HG03045 (cell line): ENCODE data around the gene SATB2.

Source experiments
- ATAC-seq: cut with Tn5 transposase; IDR thresholded peaks from one replicate; pipeline ENCODE4 v1.9.1; 2021; ENCODE audit warnings: mild to moderate bottlenecking, moderate library complexity; ENCODE audit not compliant: unreplicated experiment

The SATB2 gene

GRCh38 chr2:199273042-199273511 is 184.7 kb downstream of the SATB2 start:
- no peak for ATAC-seq

- no peak for ATAC-seq
Observed at GRCh38 chr2:199261936-199262335, 195.8 kb downstream of the SATB2 start.

- no peak for ATAC-seq
Observed at GRCh38 chr2:199261239-199261638, 196.5 kb downstream of the SATB2 start.

- ATAC-seq = no peak
Observed at GRCh38 chr2:199259671-199260070, 198.1 kb downstream of the SATB2 start.

DNA sequence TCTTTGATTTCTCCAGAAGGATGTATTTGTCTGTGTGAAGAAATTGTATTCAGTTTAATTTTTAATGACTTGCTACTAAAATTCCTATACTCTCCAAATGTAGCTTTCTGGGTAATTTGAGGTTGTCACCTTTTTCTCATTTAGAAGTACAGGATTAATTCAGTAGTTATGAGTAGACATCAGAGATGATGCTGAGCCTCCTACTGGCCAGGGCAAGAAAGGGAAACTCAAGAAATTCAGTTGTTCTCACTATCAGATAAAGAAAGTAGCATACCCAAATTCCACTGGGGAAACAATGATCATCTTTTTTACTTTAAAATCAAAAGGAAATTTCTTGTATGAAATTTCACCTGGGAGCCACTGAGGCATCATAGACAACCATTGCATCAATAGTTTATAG is 199.4 kb downstream of the SATB2 start:
- ATAC-seq = no peak

GRCh38 chr2:199257261-199258224 is 200.2 kb downstream of the SATB2 start:
- no peak for ATAC-seq

DNA sequence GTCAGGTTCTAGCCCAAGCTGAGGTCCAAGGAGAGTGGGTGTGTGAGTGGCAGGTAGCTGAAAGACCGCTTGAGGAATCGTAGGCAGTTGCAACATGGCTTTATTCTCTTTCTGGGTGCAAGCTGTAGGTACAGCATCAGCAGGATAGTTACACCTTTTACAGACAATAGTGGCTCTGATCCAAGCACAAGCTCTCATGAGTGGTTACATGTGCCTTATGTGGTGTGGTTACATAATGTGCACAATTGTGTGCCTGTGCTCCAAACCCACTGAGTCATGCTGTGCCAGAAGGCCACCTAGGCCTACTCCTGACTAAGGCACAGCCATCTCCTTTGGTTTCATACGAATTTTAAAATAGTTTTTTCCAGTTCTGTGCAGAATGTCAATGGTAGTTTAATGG is 227.6 kb downstream of the SATB2 start:
- no peak for ATAC-seq

GRCh38 chr2:199228887-199229819 is 228.6 kb downstream of the SATB2 start:
- peak; percentile 83 for ATAC-seq

GRCh38 chr2:199223791-199224190 is 233.9 kb downstream of the SATB2 start:
- no peak for ATAC-seq

GRCh38 chr2:199220920-199221319 is 236.8 kb downstream of the SATB2 start:
- ATAC-seq = no peak

DNA sequence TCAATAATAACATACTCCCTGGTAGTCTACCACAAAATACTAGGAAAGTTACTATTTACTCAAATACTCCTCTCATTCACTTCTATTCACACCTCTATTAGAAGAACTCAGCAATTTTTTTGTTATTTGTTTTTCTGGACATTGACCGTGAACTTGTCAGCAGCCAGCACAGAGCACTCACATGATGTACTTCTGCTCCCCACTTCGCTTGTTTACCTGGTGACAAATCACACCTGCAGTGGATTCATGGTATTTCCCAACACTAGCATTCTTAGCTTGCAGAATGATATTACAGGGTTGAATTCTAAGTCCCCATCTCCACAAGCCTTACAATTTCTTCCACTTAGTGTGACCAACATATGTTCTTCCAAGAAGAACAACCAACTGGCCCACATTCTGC is 238.2 kb downstream of the SATB2 start:
- ATAC-seq = no peak
